ENCODE results near the gene MXI1.

The MXI1 gene

DNA sequence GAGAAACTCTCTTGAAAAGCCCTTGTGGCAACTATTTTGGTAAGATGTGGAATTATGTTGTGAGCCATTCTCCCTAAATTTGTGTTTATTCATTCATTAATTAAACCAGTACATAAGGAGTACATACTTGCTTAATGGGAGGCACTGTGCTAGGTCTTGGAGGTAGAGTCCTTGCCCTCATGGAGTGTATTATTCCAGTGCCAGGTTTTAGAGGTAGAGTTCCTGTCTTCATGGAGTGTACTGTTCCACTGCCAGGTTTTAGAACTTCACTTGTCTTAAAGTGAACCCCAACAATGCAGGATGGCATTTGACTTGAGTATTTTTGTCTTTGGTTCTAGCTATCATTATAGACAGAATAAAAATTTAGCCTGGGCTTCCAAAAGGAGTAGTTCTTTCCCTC is 8.8 kb downstream of the MXI1 start:
- no peak for DNase-seq

DNA sequence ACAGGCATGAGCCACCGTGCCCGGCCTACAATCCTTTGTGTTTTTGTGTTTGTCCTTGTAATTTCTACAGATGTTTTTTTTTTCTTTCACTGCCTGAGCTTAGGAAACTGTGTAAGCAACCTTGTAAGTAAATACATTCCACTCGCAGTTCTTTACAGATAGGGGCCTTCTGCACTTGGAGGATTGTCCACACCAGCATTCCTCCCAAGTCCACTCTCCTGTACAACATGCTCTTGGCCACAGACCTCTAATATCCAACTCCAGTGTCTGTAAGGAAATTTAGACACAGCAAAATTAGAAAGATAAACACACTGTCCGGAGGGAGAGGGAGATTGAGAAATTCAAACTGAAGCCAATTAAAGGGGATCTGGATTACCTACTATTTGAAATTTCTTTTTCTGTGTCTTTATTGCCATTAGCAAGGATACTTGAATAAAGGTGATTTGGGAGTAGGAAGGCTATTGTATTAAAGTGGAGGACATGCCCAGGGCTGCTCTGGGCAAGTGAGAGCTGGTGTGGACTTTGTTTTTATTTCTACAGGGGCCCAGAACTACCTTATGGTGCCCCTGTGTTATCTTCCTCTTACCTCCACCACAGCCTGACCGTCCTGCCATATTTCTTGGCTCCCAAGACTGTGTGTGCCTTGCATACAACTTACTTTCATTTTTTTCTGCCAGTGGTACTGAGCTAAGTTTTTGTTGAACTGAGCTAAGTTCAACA is 9.7 kb downstream of the MXI1 start:
- no peak for DNase-seq

DNA sequence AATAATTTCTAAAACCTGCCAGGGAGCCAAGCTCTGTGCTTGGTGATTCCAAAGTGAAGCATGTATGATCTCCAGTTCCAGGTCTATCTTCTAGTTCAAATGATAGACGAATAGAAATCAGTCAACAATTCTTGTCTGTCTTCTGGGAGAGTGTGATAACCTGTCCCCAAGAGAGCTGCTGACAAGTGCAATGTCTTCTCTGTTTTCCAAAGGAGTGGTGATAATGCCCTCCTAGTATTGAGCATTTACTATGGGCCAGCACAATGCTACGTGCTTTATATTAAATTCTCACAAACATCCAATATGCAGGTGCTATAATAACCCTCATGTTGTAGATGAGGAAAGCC is 10.2 kb downstream of the MXI1 start:
- no peak for DNase-seq

DNA sequence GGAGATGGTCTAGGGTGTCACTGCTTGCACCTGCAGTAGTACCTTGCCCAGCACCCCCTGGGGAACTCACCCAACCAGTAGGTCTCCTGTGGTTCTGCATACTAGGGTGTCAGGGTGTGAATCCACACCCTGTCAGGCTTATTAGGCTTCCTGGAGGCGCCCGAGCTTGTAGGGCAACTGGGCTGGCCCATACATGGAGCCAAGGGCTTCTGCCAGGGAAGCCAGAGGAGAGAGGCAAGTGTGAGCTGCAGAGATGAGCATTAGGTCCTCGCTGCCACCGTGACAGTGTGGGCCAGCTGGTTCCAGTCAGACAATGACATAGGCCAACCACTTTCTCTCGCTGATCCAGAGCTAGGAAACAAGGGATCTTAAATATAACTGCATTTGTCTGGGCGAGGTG is 11.2 kb downstream of the MXI1 start:
- DNase-seq, result peak; percentile 67 to 74

DNA sequence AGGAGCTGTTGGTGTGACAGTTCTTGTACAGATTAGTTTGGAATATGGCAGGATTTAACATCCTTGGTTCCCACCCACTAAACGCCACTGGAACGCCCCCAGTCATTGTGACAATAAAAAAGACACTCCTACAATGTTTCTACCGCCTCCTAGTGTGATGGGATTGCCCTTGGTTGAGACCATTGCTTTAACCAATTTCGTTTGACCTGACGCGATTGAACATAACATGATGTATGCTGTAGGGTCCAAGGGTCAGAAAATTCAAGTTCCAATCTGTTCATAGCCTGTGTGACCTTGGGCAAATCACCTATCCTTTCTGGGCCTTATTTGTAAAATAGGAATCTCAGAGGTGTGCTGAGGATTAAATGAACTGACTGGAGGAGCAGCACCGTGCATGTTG is 12.5 kb downstream of the MXI1 start:
- DNase-seq, result no peak

DNA sequence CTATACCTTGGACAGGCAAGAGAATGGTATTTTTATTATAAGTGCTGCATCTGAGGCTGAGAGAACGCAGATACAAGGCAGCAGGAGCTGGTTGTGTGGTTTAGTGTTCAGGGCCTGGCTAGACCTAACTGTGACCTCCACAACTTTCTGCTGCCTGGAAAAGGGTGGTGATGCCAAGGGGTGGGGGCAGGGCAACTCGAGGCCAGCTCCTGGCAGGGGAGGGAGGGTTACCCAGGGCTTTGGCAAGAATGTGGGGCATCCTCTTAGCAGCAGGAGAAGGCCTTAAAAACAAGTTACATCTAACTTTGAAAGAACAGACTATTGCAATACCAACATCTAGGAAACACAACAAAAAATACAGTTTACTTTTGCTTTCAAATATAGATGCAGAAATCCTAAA is 13.0 kb downstream of the MXI1 start:
- DNase-seq, result no peak

DNA sequence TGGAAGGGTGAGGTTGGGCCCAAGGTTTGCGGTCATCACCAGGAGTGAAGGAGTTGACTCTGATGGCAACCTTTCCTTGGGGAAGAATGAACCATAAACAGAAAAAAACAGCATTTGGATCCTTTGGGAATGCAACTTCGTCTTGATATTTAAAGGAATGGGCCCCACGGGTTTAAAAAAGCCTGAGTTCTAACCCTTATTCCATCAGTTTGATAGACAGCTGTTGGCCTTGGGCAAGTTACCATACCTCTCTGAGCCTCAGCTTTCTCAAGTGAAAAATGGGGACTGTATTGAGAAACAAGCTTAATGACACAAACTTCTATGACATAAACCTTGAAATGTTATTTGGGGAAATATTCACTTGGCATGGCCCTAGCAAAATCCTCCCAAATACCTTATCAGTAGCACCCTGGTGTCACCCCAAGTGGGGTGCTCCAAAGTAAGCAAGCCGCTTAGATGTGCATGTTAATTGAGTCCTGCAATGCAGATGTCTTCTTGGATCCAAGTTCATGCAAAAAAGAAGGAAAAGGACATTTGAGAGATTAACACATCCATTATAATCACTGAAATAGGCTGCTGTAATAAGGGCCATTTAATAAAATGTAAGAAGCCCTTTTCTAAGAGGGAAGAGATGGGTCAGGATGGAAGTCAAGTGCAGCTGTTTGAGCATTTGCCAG is 13.8 kb downstream of the MXI1 start:
- DNase-seq, result no peak

DNA sequence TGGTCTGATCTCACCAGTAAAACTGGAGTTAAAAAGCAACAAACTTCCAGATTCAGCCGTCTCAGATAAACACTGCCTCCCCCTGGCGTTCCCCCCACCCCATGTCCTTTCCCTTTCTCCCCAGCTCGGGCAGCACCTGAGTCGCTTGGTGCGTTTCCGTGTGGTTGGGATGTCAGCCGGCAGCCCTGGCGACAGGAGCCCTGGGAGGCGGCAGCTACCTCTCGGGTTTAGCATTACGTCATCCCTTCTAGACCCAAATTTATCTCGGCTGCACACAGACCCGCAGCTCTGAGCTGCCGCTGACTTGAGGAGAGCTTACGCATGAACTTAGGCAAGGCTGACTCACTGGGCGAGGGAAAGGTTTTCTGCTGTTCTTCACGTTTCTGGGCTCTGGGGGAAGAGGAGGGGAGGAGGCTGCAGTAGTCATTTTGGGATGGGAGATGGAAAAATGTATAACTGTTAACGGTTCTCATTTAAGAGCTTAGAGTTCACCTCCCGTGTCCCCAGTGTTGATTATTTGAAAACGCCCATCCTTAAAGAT is 14.4 kb downstream of the MXI1 start:
- peak; percentile 72 to 81 for DNase-seq

DNA sequence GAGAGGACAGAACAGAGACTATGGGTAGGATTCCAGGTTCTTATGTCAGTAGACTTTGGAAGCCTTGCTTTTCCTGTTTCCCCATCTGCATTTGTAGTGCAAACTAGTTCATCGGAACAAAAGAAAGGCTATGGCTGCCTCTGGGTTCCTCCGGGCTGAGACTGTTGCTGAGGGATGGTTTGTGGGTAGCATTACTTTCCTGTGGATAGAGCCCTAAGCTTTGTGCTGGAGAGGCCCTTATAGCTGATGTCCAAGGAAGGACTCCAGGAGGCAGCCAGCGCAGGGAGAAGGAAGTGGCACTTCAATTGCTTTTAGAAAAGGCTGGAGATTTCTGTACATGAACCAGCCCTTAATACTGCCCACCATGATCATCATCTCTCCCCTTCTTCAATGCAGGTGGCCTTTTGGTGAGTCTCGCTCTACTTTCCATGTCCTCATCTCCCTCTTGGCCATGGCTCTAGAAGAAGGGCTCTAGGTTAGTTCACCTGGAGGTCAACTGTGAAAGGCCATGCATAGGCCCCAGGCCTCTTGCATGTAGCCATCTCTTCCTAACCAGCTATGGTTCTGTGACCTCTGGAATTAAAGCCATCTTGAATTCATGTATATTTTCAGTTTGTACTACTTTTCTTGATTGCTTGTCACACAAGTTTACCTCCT is 15.4 kb downstream of the MXI1 start:
- no peak for DNase-seq

DNA sequence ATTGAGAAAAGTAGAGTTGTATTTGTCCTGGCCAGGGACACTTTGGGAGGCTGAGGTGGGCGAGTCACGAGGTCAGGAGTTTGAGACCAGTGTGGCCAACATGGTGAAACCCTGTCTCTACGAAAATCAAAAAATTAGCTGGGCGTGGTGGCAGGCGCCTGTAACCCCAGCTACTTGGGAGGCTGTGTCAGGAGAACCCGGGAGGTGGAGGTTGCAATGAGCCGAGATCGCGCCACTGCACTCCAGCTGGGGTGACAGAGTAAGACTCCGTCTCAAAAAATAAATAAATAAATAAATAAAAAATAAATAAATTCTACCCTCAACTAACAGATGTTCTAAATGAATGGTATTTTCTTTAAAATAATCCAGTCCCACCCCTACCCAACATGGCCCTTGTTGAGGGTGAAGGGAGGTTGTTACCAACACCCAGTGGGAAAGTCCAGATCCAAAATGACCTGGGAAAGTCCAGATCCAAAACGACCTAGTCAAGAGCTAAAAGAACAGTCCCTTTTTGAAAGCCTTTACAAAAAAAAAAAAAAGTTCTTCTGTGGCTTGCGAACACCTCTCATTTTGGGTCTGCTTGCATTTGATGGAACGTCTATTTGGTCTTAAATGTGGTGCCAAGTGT is 16.0 kb downstream of the MXI1 start:
- DNase-seq, result no peak

DNA sequence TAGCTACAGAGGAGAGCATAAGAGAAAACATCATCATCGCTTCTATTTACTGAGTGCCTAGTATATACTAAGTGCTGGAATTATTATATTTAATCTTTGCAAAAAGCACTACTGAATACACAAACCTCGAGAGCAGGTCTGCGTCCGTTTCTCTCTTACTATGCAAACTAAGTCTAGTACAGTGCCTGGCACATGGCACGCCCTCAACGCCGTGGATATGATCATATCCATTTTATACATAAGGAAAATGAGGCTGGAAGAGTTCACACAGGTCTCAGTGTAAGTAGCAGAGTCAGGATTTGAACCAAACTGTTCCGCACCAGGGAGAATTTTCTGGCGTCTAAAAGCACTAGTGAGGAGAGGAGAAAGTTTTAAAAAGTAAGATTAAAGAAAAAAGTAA is 17.6 kb downstream of the MXI1 start:
- DNase-seq, result no peak

DNA sequence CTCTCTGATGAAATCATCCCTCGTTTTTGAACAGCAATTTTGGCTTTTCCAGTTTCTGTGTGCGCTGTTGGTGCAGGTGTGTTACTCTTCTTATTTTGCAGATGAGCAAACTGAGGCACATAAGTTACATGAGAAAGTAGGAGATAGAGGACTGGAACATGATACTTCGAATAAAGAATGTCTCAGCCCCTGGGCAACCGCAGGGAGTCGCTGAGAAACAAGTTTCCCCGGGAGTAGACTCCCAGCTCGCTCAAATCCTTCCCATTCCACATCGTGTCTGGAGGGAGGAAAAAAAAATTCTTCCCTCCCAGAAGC is 18.0 kb downstream of the MXI1 start:
- DNase-seq, result no peak

DNA sequence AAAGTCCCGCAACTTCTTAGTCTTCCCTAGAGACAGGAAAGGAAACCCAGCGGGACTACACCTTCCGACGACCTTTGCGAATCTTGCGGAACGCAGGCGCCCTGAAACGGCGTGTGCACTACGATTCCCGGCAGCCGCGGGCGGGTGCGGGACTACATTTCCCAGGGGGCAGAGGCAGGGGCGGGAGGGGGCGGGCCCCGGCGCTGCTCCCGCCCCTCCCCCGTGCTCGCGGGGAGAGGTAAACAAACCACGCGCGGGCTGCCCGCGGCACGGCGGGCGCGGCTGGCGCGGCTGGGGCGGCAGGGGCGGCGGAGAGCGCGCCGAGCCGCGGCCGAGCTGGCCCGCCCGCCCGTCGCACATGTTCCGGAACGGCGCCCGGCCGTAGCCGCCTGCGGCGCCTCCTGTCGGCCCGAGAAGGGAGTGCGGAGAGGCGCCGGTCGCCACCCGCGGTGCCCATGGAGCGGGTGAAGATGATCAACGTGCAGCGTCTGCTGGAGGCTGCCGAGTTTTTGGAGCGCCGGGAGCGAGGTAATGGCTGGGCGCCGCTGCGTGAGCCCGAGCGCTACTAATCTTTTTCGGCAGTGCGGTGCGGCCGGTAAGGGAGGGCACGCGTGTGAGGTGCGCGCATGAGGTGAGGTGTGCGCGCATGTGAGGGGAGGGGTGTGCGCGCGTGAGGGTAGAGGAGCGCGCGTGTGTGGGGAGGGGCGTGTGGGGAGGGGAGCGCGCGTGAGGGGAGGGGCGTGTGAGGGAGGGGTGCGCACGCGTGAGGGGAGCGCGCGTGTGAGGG is 18.5 kb downstream of the MXI1 start:
- peak; percentile 92 to 96 for DNase-seq

DNA sequence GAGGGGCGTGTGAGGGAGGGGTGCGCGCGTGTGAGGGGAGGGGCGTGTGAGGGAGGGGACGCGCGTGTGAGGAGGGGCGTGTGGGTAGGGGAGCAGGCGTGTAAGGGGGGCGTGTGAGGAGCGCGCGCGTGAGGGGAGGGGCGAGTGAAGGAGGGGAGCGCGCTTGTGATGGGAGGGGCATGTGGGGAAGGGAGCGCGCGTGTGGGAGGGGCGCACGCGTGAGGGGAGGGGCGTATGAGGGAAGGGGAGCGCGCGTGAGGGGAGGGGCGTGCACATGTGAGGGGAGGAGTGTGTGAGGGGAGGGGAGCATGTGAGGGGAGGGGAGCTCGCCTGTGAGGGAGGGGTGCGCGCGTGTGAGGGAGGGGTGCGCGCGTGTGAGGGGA is 19.1 kb downstream of the MXI1 start:
- DNase-seq, result peak; percentile 79 to 81

DNA sequence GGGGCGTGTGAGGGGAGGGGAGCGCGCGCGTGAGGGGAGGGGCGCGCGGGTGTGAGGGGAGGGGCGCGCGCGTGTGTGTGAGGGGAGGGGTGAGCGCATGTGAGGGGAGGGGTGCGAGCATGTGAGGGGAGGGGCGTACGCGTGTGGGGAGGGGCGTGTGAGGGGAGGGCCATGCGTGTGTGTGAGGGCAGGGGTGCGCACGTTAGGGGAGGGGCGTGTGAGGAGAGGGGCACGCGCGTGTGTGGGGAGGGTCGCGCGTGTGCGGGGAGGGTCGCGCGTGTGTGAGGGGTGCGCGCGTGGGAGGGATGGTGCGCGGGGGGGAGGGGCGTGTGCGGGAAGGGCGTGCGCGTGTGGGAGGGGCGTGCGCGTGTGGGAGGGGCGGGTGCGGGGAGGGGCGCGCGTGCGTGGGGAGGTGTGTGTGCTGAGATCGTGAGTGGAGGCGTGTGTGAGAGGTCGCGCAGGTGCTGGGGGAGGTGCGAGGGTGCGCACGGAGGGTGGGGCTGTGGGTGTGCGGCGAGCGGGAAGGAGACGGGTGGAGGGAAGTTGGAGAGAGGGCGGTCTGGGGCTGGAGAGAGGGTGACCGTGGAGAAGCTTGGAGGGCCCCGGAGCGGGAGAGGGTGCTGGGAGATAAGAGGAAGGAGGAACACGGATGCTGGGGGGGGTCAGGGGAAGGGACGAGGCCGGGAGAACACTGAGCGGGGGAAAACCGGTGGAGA is 19.7 kb downstream of the MXI1 start:
- peak; percentile 36 to 39 for DNase-seq

DNA sequence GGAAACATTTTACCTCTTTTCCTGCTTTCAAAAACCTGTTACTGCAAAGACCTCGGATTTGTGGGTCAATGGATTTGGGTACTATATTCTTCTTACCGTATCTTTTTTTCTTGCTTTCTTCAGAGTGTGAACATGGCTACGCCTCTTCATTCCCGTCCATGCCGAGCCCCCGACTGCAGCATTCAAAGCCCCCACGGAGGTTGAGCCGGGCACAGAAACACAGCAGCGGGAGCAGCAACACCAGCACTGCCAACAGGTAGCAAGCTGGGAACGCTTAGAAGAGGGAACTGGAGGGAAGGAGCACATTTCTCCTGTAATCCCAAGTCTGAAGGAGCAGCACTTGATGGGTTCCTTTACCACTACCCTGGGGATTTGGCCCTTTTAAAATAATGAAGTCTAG is 20.7 kb downstream of the MXI1 start:
- DNase-seq, result no peak

DNA sequence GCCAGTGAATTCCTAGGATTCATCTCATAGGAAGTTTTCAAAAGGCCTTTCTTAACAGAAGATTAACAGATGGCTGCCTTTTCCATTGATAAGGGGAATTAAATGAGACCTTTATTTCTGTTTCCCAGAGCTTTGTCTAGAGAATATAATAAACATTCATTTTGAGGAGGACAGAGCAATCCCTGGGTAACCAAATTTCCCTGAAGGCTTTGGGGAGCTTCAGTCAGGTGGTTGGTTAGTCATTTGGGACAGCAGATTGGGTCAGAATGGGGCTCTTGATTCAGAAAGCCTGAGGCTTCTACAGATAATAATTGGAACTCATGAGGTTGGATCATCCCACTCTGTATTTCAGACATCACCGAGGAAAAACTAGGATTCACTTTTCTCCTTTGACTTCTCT is 21.8 kb downstream of the MXI1 start:
- DNase-seq, result no peak

DNA sequence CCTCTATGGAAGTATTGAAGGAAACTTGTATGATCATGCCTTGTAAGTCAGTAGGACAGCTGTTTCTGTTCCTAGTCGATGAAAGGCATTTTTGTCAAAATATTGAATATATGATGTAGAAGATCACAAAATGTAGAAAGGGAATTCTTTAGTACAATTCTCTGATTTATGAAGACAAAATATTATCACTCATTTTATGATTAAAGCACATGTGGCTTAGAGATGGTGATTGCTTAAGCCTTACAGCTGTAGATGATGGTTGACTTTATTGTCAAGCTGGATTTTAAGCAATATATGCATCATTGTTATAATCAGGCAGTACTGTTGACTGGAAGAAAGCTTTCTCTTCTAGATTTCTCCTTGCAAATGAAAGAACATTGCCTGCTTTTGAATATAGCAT is 26.4 kb downstream of the MXI1 start:
- DNase-seq, result no peak

DNA sequence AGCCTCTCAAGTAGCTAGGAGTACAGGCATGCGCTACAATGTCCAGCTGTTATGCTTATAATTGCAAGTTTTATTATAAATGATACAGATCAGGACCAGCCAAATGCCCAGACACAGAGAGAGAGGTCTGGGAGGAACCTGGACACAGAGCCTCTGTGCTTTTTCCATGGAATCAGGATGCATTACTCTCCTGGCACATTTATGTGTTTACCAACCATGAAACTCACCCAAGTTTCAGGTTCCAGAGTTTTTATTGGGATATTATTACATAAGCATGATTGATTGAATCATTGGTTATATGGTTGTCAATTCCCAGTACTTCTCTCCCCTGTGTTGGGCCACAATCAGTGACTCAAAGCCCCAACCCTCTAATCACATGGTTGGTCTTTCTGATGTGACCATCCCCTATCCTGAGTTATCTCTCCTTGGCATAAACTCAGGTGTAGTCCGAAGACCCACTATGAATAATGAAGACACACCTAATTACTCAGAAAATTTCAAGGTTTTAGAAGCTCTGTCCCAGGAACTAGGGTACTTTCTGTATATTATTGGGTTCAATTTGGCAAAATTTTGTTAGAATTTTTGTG is 30.6 kb downstream of the MXI1 start:
- no peak for DNase-seq

DNA sequence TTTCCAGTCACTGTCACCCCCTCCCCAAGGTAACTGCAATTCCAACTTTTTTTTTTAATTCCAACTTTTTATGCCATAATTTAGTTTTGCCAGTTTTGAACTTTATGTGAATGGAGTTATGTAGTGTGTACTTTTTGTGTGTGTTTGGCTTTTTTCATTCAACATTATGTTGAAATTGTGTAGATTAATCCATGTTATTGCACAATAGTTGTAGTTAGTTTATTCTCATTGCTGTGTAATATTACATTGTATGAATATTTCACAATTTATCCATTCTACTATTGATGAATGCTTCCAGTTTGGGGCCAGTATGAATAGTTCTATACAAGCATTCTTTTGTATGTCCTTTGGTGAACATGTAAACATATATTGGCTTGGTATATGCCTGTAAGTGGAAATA is 32.5 kb downstream of the MXI1 start:
- no peak for DNase-seq

DNA sequence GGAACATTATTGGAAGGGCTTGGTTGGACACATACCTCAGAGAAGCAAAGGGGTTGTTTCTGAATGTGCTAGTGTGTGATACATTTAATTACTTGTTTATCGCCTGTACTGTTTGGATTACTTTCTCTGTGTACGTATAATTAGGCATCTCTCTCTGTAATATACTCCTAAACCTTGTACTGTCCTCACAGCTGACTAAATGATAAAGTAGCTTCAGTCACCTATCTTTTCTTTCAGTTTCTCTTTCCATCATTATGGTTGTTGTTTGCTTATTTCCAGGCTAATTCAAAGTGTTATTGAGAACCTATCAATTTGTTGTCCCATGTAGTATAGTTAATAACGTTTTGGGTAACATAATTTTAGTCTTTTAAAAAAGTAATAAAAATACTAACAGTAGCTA is 34.0 kb downstream of the MXI1 start:
- DNase-seq, result no peak

DNA sequence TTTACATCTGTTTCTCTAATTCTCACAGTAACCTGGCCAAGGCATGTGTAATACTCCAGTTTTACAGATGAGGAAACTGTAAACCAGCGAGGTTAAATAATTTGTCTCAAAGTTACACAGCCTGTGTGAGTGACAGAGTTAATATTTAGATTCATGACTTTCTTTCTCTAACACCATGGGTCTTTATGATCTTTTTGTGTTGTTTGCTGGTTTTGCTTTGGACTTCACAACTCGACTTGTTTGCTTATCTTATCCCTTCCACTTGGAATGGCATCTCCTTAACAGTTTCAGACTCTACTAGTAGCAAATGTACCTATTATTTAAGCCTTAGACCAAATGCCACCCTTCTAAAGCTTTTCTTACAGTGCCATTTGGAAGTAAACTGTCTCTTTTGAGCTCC is 34.4 kb downstream of the MXI1 start:
- no peak for DNase-seq
